Left ventricle myocardium inferior (tissue), 1 donor: ENCODE results near the gene ARHGEF7. TPM values are rescaled to one million over a fixed set of nuclear protein-coding genes. Genes with fewer than 3 reads are reported as not detected.

ENCODE experiments used
- DNase-seq: peaks from one replicate; pipeline ENCODE4 v3.0.0-alpha.2; 2020
- H3K27ac ChIP-seq: fragments of 200-600 bp; replicated peaks from 2 replicates; pipeline ENCODE4 v1.8.0; 2021
- H3K27me3 ChIP-seq: fragments of 200-600 bp; 2 replicates; pipeline ENCODE4 v1.8.0; 2021; ENCODE audit warnings: low read depth
- H3K36me3 ChIP-seq: fragments of 200-600 bp; 2 replicates; pipeline ENCODE4 v1.8.0; 2021
- H3K4me1 ChIP-seq: fragments of 200-600 bp; 2 replicates; pipeline ENCODE4 v1.8.0; 2021
- H3K4me3 ChIP-seq: fragments of 200-600 bp; 2 replicates; pipeline ENCODE4 v1.8.0; 2021; ENCODE audit warnings: mild to moderate bottlenecking, moderate library complexity
- H3K9me3 ChIP-seq: fragments of 200-600 bp; replicated peaks from 2 replicates; pipeline ENCODE4 v1.8.0; 2021
- intact Hi-C: fragments of 100-400 bp; cut with micrococcal nuclease; formaldehyde crosslinking; loops from one replicate; pipeline ENCODE4 v1.11.0; 2022
- total RNA-seq: library from RNA; stranded (reverse); fragmentation: NEBNext Ultra II Directional; extraction: Animal tissue kit (Norgen Biotek cat#: 25700); gene quantifications from one replicate; pipeline ENCODE4 v1.2.1, GENCODE V29; 2021
- TF ChIP-seq, protein P1 (sequence below): fragments of 200-600 bp; IDR thresholded peaks from 2 replicates; pipeline ENCODE4 v1.8.0; 2021; ENCODE audit warnings: antibody characterized with exemption, mild to moderate bottlenecking, borderline replicate concordance
- donor health status: DM: no; HTN: yes; CAD: no; lungs with severe emphysema.

Gene ARHGEF7
- total RNA-seq, 1 donor from 2014 or later: 35.9 TPM

DNA sequence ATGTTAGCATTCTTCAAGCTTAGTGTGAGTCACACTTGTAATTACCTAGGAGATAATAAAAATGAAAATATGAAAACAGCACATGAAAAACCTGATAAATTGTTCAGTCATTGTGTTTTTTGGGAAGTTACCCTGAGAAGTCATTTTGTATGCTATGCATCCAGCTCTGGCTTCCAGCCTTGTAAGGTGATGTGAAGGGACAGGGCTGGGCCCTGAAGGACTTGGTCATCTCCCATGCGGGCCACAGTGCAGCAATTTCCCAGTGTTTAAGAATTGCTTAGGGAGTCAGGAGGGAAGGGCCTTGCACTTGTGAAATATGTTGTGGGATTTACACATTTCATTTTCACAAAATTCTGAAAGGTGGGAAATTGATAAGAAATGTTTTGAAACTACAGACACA is 41.3 kb downstream of the ARHGEF7 start:
- DNase-seq: no peak
- H3K4me3 ChIP-seq: no peak overlapping the region
- TF ChIP-seq, protein P1, sequence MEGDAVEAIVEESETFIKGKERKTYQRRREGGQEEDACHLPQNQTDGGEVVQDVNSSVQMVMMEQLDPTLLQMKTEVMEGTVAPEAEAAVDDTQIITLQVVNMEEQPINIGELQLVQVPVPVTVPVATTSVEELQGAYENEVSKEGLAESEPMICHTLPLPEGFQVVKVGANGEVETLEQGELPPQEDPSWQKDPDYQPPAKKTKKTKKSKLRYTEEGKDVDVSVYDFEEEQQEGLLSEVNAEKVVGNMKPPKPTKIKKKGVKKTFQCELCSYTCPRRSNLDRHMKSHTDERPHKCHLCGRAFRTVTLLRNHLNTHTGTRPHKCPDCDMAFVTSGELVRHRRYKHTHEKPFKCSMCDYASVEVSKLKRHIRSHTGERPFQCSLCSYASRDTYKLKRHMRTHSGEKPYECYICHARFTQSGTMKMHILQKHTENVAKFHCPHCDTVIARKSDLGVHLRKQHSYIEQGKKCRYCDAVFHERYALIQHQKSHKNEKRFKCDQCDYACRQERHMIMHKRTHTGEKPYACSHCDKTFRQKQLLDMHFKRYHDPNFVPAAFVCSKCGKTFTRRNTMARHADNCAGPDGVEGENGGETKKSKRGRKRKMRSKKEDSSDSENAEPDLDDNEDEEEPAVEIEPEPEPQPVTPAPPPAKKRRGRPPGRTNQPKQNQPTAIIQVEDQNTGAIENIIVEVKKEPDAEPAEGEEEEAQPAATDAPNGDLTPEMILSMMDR: no peak
- no peaks in the 10 kb centered on the region for H3K36me3 ChIP-seq
- intact Hi-C loops: no loop called here
- H3K4me1 ChIP-seq: peaks cover 73% of the 10 kb centered on the region
- H3K27ac ChIP-seq: no peak overlapping the region
- H3K9me3 ChIP-seq: no peaks in the 10 kb centered on the region
- H3K27me3 ChIP-seq: no peaks in the 10 kb centered on the region

DNA sequence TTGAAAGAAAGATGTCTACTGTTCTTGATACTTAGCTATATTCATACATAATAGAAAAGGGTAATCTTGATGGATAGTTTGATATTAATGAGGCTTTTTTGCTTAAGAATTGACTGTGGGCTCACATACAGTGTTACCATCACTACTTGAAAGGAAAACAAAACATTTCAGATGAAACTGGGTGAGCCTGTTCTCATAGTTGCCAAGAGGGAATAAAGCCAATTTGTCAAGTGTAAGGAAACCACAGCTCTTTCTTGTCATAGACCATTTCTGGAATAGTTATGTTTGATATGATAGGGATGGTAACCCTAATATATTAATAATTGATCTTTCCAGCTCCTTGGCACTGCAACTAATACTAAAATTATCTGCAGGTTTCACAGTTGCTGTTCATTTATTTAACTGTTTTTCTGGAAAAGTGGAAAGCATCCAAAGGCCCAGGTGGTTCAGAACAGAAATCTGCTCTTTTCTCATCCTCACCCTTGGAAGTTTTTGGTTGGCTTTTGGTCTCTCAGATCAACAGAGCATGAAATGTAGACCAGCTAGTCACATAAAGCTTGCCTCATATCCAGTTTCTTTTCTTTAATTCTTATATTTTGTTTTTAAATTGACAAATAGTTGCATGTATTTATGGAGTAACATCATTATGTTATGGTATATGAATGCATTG is 43.2 kb downstream of the ARHGEF7 start:
- H3K27me3 ChIP-seq: no peaks in the 10 kb centered on the region
- no peak overlapping the region for H3K4me3 ChIP-seq
- TF ChIP-seq, protein P1: no peak
- intact Hi-C loops: no loop called here
- no peaks in the 10 kb centered on the region for H3K9me3 ChIP-seq
- DNase-seq: no peak
- H3K36me3 ChIP-seq: peaks cover 3% of the 10 kb centered on the region
- no peak overlapping the region for H3K27ac ChIP-seq
- peaks cover 68% of the 10 kb centered on the region for H3K4me1 ChIP-seq

DNA sequence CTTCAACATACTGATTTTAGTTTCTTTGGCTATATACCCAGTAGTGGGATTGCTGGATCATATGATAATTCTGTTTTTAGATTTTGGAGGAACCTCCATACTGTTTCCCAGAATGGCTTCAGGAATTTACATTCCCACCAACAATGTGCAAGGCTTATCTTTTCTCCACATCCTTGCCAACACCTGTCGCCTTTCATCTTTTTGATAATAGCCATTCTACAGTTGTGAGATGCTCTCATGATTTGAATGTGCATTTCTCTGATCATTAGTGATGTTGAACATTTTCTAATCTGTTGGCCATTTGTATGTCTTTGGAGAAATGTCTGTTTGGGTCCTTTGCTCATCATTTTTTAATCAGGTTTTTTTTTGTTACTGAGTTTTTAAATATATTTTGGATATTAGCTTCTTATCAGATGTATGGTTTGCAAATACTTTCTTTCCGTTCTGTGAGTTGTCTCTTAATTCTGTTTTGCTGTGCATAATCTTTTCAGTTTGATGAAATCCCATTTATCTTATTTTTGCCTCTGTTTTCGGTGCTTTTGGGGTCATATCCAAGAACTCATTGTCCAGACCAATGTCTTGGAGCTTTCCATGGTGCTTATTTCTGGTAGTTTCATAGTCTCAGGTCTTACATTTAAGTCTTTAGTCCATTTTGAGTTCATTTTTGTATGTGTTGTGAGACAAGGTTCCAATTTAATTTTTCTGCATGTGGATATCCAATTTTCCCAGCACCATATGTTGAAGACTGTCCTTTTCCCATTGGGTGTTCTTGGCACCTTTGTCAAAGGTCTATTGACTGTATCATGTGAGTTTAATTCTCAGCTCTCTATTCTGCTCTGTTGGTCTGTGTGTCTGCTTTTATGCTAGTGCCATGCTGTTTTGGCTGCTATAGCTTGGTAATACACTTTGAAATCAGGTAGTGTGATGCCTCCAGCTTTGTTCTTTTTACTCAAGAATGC is 44.5 kb downstream of the ARHGEF7 start:
- no peaks in the 10 kb centered on the region for H3K9me3 ChIP-seq
- no peak overlapping the region for H3K27ac ChIP-seq
- intact Hi-C loops: no loop called here
- H3K27me3 ChIP-seq: no peaks in the 10 kb centered on the region
- peaks cover 65% of the 10 kb centered on the region for H3K4me1 ChIP-seq
- TF ChIP-seq, protein P1: no peak
- H3K36me3 ChIP-seq: peaks cover 3% of the 10 kb centered on the region
- H3K4me3 ChIP-seq: no peak overlapping the region
- DNase-seq: no peak

- Histone ChIP-seq H3K27me3 (no peaks in the 10 kb centered on the region), H3K36me3 (peaks cover 3% of the 10 kb centered on the region), H3K9me3 (no peaks in the 10 kb centered on the region), H3K4me1 (peaks cover 65% of the 10 kb centered on the region), H3K27ac (no peak overlapping the region), H3K4me3 (no peak overlapping the region)
- intact Hi-C loops: no loop called here
- DNase-seq: no peak
- TF ChIP-seq, protein P1: no peak
These were observed 45.5 kb downstream of the ARHGEF7 start for GRCh38 chr13:111160648-111161047.

DNA sequence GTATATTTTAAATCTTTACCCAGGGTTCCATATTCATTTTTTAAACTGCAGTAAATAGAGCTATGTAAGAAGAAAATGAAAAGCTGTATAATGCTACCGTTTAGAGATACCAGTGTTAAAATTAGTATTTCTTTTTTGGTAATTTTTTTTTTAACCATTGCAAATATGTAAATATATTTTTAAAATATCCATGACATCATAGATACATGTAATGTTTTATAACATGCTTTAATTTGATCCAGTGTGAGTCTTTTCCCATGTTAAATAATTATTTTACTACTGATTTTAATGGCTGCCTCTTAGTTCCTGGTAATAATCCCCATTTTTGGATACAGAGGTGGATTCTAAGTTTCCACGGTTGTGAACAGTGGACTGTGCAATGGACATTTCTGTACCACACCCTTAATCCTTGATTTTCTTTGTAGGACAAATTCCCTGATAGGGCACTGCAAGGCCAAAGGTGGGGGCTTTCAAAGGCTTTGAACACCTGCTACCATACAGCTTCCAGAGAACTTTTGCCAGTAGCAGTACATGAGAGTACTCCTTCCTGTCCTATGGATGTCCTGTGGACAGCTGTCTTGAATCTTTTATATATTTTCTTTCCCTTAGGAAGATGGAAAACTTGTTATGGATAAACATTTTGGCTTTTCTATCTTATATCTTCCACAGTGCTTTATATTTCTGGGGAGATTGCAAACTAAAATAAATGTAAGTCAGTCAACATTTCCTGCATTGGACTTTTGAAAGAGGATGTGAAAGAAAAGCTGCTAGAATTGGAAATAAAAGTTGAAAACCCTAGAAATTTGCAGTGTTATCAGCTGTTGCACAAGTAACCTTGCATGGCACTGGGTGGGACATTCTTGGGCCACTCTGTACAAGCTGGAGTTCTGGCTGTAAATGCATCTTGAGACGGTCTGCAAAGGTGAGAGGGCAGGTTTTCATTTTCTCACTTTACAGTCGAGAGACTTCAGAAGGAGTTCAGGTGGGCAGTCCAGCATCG is 46.8 kb downstream of the ARHGEF7 start:
- H3K4me3 ChIP-seq: no peak overlapping the region
- H3K27ac ChIP-seq: no peak overlapping the region
- peaks cover 3% of the 10 kb centered on the region for H3K36me3 ChIP-seq
- H3K27me3 ChIP-seq: no peaks in the 10 kb centered on the region
- peaks cover 64% of the 10 kb centered on the region for H3K4me1 ChIP-seq
- intact Hi-C loops: no loop called here
- no peaks in the 10 kb centered on the region for H3K9me3 ChIP-seq
- no peak for DNase-seq
- TF ChIP-seq, protein P1: no peak
